ENCODE results near the gene KCNMB1. TPM values are rescaled to one million over a fixed set of nuclear protein-coding genes. Genes with fewer than 3 reads are reported as not detected.

Gene KCNMB1
- total and polyA plus RNA-seq, 8 donors: 0.05 to 0.94 (median 0.30) TPM

GRCh38 chr5:170404398-170404797, 15.2 kb upstream of the KCNMB1 start:
- no peak overlapping the region for H3K4me3 ChIP-seq
- H3K27ac ChIP-seq: no peak overlapping the region
- DNase-seq (peak in 1 of 6 donors; percentile 24), ATAC-seq (peak in 2 of 4 donors; percentile 54 to 78), FAIRE-seq (no peak)
- WGBS, 2 donors: 32 to 42% methylated on average over 2 of the region's 2 CpGs
- TF ChIP-seq CTCF (IDR thresholded peaks at IDR 0.05): no peak
- H3K4me1 ChIP-seq: no peaks in the 10 kb centered on the region
- intact Hi-C loops (cut with DNase I): no loop called here
- no peaks in the 10 kb centered on the region for H3K36me3 ChIP-seq
- no peaks in the 10 kb centered on the region for H3K9me3 ChIP-seq
- H3K27me3 ChIP-seq: no peaks in the 10 kb centered on the region

- H3K27ac ChIP-seq: no peak overlapping the region
- no peak overlapping the region for H3K4me3 ChIP-seq
- no peaks in the 10 kb centered on the region for H3K36me3 ChIP-seq
- ATAC-seq: no peak
- no peak for FAIRE-seq
- H3K4me1 ChIP-seq: no peaks in the 10 kb centered on the region
- H3K27me3 ChIP-seq: no peaks in the 10 kb centered on the region
- DNase-seq: no peak
- H3K9me3 ChIP-seq: no peaks in the 10 kb centered on the region
- intact Hi-C loops (cut with DNase I): no loop called here
- no peak for TF ChIP-seq CTCF (IDR thresholded peaks at IDR 0.05)
- WGBS, 2 donors: 69 to 70% methylated on average over 4 of the region's 4 CpGs
Measured at GRCh38 chr5:170403675-170404074, 14.5 kb upstream of the KCNMB1 start.

- intact Hi-C loops (cut with DNase I): no loop called here
- Histone ChIP-seq H3K27ac (no peak overlapping the region), H3K9me3 (no peaks in the 10 kb centered on the region), H3K27me3 (no peaks in the 10 kb centered on the region), H3K4me1 (no peaks in the 10 kb centered on the region), H3K36me3 (no peaks in the 10 kb centered on the region), H3K4me3 (no peak overlapping the region)
- DNase-seq (no peak), FAIRE-seq (no peak), ATAC-seq (no peak)
- no peak for TF ChIP-seq CTCF (IDR thresholded peaks at IDR 0.05)
- WGBS, 2 donors: 76 to 81% methylated on average over 2 of the region's 2 CpGs
Measured at GRCh38 chr5:170402508-170402907, 13.3 kb upstream of the KCNMB1 start.

GRCh38 chr5:170397059-170397458, 7.9 kb upstream of the KCNMB1 start:
- Histone ChIP-seq H3K4me1 (no peaks in the 10 kb centered on the region), H3K27me3 (no peaks in the 10 kb centered on the region), H3K36me3 (no peaks in the 10 kb centered on the region), H3K9me3 (no peaks in the 10 kb centered on the region), H3K27ac (no peak overlapping the region), H3K4me3 (no peak overlapping the region)
- 52 to 64% methylated on average over 2 of the region's 2 CpGs for WGBS, 2 donors
- no peak for TF ChIP-seq CTCF (IDR thresholded peaks at IDR 0.05)
- FAIRE-seq (no peak), DNase-seq (no peak), ATAC-seq (no peak)
- intact Hi-C loops (cut with DNase I): no loop called here

GRCh38 chr5:170393958-170394357, 4.8 kb upstream of the KCNMB1 start:
- no peak for FAIRE-seq
- no peak for TF ChIP-seq CTCF (IDR thresholded peaks at IDR 0.05)

More at GRCh38 chr5:170393958-170394357, 4.8 kb upstream of the KCNMB1 start:
- no peaks in the 10 kb centered on the region for H3K27me3 ChIP-seq
- H3K36me3 ChIP-seq: no peaks in the 10 kb centered on the region
- H3K9me3 ChIP-seq: no peaks in the 10 kb centered on the region
- no peak overlapping the region for H3K4me3 ChIP-seq
- intact Hi-C loops (cut with DNase I): no loop called here
- peak in 2 of 4 donors; percentile 32 to 54 for ATAC-seq
- DNase-seq: no peak
- 71 to 74% methylated on average over 8 of the region's 8 CpGs for WGBS, 2 donors
- no peak overlapping the region for H3K27ac ChIP-seq
- H3K4me1 ChIP-seq: no peaks in the 10 kb centered on the region
